AG08396 (cell line): ENCODE measurements around the gene KCNK7.

Experiments
- DNase-seq: peaks from one replicate; pipeline ENCODE4 v3.0.0; 2012; ENCODE audit warnings: low spot score, mixed read lengths

KCNK7 gene

GRCh38 chr11:65611028-65611757 is 15.6 kb upstream of the KCNK7 start:
- no peak for DNase-seq

GRCh38 chr11:65610404-65610803 is 14.8 kb upstream of the KCNK7 start:
- DNase-seq: no peak

- DNase-seq: no peak
These were observed 14.1 kb upstream of the KCNK7 start for GRCh38 chr11:65609665-65610064.

GRCh38 chr11:65609229-65609628 is 13.6 kb upstream of the KCNK7 start:
- no peak for DNase-seq

GRCh38 chr11:65607614-65608426 is 12.2 kb upstream of the KCNK7 start:
- DNase-seq: no peak

GRCh38 chr11:65606876-65607613 is 11.4 kb upstream of the KCNK7 start:
- DNase-seq: peak; percentile 96

GRCh38 chr11:65604258-65604657 is 8.7 kb upstream of the KCNK7 start:
- no peak for DNase-seq

- DNase-seq: no peak
These were observed 4.3 kb upstream of the KCNK7 start for GRCh38 chr11:65599955-65600246.

GRCh38 chr11:65599216-65599954 is 3.8 kb upstream of the KCNK7 start:
- no peak for DNase-seq

GRCh38 chr11:65598258-65598699 is 2.7 kb upstream of the KCNK7 start:
- no peak for DNase-seq

- DNase-seq: no peak
These were observed 920 bp upstream of the KCNK7 start for GRCh38 chr11:65596520-65596919.

GRCh38 chr11:65595131-65595530 is 469 bp downstream of the KCNK7 start:
- DNase-seq: no peak

- DNase-seq: peak; percentile 79
These were observed 1.8 kb downstream of the KCNK7 start for GRCh38 chr11:65593518-65594414.

- no peak for DNase-seq
These were observed 2.6 kb downstream of the KCNK7 start for GRCh38 chr11:65592858-65593517.

- no peak for DNase-seq
These were observed 3.4 kb downstream of the KCNK7 start for GRCh38 chr11:65591939-65592857.

- DNase-seq: no peak
These were observed 5.3 kb downstream of the KCNK7 start for GRCh38 chr11:65590240-65590738.

- DNase-seq: no peak
These were observed 6.0 kb downstream of the KCNK7 start for GRCh38 chr11:65589444-65590239.
